Natural killer cell (primary cell): ENCODE measurements around the gene H2AZ2. TPM values are rescaled to one million over a fixed set of nuclear protein-coding genes. Genes with fewer than 3 reads are reported as not detected.
"Not testable (repeated sequence)": the region's sequence is repeated elsewhere in the genome, so short reads cannot be mapped to it uniquely, and the experiment has no call there.

Experiments used
- ATAC-seq, 3 donors: fragments of 150-1000 bp in 2 of 3; fragments of 200-7000 bp in 1 of 3; cut with Tn5 transposase; 1 replicate in 1 of 3; 2 replicates in 2 of 3; pipeline ENCODE4 v1.10.0; 2021; ENCODE audit warnings: mild to moderate bottlenecking in 2 of 3, moderate library complexity in 2 of 3
- DNase-seq, 2 donors: peaks; one replicate each; pipeline versions ENCODE4 v3.0.0 to v3.0.0-alpha.2; 2013 to 2021; ENCODE audit warnings: mixed read lengths in 1 of 2
- H3K27ac ChIP-seq: one replicate; pipeline ENCODE4 v1.5.1; 2013; ENCODE audit warnings: mild to moderate bottlenecking, low read length
- H3K27me3 ChIP-seq: one replicate; pipeline ENCODE4 v1.6.1; 2013; ENCODE audit warnings: low read length; ENCODE audit not compliant: control insufficient read depth, insufficient read depth
- H3K36me3 ChIP-seq: one replicate; pipeline ENCODE4 v1.6.1; 2013; ENCODE audit warnings: low read length; ENCODE audit not compliant: control insufficient read depth, insufficient read depth
- H3K4me1 ChIP-seq: one replicate; pipeline ENCODE4 v1.6.1; 2013; ENCODE audit warnings: low read length; ENCODE audit not compliant: control insufficient read depth, insufficient read depth
- H3K4me3 ChIP-seq: one replicate; pipeline ENCODE4 v1.5.1; 2013; ENCODE audit warnings: low read length
- H3K9me3 ChIP-seq: one replicate; pipeline ENCODE4 v1.6.1; 2013; ENCODE audit warnings: low read length; ENCODE audit not compliant: control insufficient read depth, insufficient read depth
- H3K27ac Mint-ChIP-seq, 2 donors: one replicate each; pipeline ENCODE4 v1.8.0; 2022; ENCODE audit warnings: mild to moderate bottlenecking in 2 of 2, mixed read lengths in 2 of 2, moderate library complexity in 1 of 2
- H3K27me3 Mint-ChIP-seq, 2 donors: one replicate each; pipeline ENCODE4 v1.8.0; 2022; ENCODE audit warnings: low read depth in 2 of 2, mixed read lengths in 2 of 2
- H3K36me3 Mint-ChIP-seq: one replicate; pipeline ENCODE4 v1.8.0; 2022; ENCODE audit warnings: mixed read lengths
- H3K4me1 Mint-ChIP-seq, 2 donors: one replicate each; pipeline ENCODE4 v1.8.0; 2022; ENCODE audit warnings: mixed read lengths in 2 of 2
- H3K4me3 Mint-ChIP-seq: one replicate; pipeline ENCODE4 v1.8.0; 2022; ENCODE audit warnings: mild to moderate bottlenecking, moderate library complexity, mixed read lengths
- H3K9me3 Mint-ChIP-seq, 2 donors: one replicate each; pipeline ENCODE4 v1.8.0; 2022; ENCODE audit warnings: mixed read lengths in 2 of 2
- WGBS: methylation state at CpG from one replicate; pipeline ENCODE4 v1.1.7; 2013; ENCODE audit warnings: missing lambda C conversion rate; ENCODE audit not compliant: insufficient coverage; 5-methylcytosine and 5-hydroxymethylcytosine counted together
- intact Hi-C: fragments of 100-400 bp; cut with micrococcal nuclease; formaldehyde crosslinking; loops from one replicate; pipeline ENCODE4 v1.14.2; 2022
- total RNA-seq, 4 donors: library from RNA; stranded (reverse); fragments of 120-200 nt in 1 of 4; gene quantifications; one replicate each; pipeline versions ENCODE4 v1.2.3 to v1.2.4, GENCODE V29; 2013 to 2022
- TF ChIP-seq, protein P1 (sequence below): fragments of 200-600 bp; IDR thresholded peaks from one replicate; pipeline ENCODE4 v1.8.0; 2022; ENCODE audit warnings: antibody characterized with exemption

Gene H2AZ2
- total RNA-seq, 3 donors from 2014 or later (not counting 1 experiment from before 2014, with no cell fraction given), result 178 to 196 (median 190) TPM

DNA sequence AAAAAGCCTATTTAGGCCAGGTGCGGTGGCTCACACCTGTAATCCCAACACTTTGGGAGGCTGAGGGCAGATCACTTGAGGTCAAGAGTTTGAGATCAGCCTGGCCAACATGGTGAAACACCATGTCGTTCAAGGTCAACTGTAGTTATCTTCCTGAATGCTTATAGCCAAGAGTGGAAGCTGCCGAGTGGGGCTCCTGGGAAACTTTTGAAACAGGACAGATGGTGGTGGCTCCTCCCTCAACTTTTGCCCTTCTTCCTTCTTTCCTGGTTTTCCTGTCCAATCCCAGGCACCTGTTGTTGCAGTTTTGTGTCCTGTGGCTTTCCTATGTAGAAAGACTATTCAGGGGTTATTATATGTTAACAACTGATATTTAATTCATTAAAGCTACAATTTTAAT is 60.1 kb downstream of the H2AZ2 start:
- Mint-ChIP-seq H3K36me3 (peaks cover 8% of the 10 kb centered on the region), H3K27me3 (no peaks in the 10 kb centered on the region)

DNA sequence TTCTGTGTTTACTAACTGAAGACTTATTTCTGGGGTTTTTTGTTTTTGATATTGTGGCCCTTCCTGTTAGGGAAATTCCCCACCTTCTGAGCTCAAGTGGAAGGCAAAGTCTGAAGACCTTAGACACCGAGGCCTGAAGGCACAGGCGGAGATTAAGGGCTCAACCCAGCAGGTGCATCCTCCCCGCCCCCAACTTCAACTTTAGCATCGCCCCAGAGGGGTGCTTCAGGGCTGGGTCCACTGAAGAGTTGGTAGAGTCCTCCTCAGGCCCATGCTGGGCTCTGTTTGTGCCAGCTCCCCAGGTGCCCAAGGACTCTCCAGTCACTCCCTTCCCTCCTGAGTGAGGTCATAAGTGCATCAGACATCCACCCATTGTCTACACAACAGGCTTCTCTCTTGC is 60.8 kb downstream of the H2AZ2 start:
- TF ChIP-seq, protein P1, sequence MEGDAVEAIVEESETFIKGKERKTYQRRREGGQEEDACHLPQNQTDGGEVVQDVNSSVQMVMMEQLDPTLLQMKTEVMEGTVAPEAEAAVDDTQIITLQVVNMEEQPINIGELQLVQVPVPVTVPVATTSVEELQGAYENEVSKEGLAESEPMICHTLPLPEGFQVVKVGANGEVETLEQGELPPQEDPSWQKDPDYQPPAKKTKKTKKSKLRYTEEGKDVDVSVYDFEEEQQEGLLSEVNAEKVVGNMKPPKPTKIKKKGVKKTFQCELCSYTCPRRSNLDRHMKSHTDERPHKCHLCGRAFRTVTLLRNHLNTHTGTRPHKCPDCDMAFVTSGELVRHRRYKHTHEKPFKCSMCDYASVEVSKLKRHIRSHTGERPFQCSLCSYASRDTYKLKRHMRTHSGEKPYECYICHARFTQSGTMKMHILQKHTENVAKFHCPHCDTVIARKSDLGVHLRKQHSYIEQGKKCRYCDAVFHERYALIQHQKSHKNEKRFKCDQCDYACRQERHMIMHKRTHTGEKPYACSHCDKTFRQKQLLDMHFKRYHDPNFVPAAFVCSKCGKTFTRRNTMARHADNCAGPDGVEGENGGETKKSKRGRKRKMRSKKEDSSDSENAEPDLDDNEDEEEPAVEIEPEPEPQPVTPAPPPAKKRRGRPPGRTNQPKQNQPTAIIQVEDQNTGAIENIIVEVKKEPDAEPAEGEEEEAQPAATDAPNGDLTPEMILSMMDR, result no peak
- ATAC-seq (peak in 2 of 3 donors; percentile 17 to 38), DNase-seq (no peak)
- no peaks in the 10 kb centered on the region for H3K27me3 ChIP-seq
- Mint-ChIP-seq H3K27me3 (no peaks in the 10 kb centered on the region), H3K4me1 (no peaks in the 10 kb centered on the region), H3K9me3 (peaks cover 4 to 5% of the 10 kb centered on the region in 2 donors), H3K36me3 (peaks cover 8% of the 10 kb centered on the region), H3K27ac (no peak overlapping the region), H3K4me3 (no peak overlapping the region)
- 59% methylated on average over 4 of the region's 4 CpGs for WGBS
- no peak overlapping the region for H3K27ac ChIP-seq
- H3K4me3 ChIP-seq, result no peak overlapping the region
- no peaks in the 10 kb centered on the region for H3K4me1 ChIP-seq
- no peaks in the 10 kb centered on the region for H3K36me3 ChIP-seq
- peaks cover 15% of the 10 kb centered on the region for H3K9me3 ChIP-seq
- intact Hi-C loops, result no loop called here

More for the DNA sequence above, 60.1 kb downstream of the H2AZ2 start:
- TF ChIP-seq, protein P1, result no peak
- DNase-seq (no peak), ATAC-seq (no peak)
- Histone ChIP-seq H3K4me1 (no peaks in the 10 kb centered on the region), H3K36me3 (no peaks in the 10 kb centered on the region), H3K9me3 (peaks cover 13% of the 10 kb centered on the region), H3K27ac (no peak overlapping the region), H3K27me3 (no peaks in the 10 kb centered on the region), H3K4me3 (no peak overlapping the region)
- intact Hi-C loops, result no loop called here
- H3K27ac Mint-ChIP-seq, result no peak overlapping the region
- H3K4me3 Mint-ChIP-seq, result no peak overlapping the region
- peaks cover 4 to 5% of the 10 kb centered on the region in 2 donors for H3K9me3 Mint-ChIP-seq
- 94% methylated on average over 3 of the region's 3 CpGs for WGBS
- no peaks in the 10 kb centered on the region for H3K4me1 Mint-ChIP-seq

DNA sequence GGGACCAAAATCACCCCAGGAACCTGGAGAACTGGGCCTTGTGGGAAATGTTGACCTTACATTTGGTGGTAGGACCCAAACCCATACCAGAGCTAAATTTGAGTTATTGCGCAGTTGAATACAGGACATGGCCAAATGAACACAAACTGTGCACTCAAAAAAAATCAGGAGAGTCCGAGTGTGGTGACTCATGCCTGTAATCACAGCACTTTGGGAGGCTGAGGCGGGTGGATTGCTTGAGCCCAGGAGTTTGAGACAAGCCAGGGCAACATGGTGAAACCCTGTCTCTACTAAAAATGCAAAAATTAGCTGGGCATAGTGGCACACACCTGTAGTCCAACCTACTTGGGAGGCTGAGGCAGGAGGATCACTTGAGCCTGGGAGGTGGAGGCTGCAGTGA is 62.7 kb downstream of the H2AZ2 start:
- H3K36me3 ChIP-seq, H3K27ac ChIP-seq, DNase-seq, ATAC-seq, intact Hi-C loops, H3K27me3 ChIP-seq, H3K4me3 ChIP-seq, H3K4me1 ChIP-seq, H3K9me3 Mint-ChIP-seq, H3K4me1 Mint-ChIP-seq, H3K27me3 Mint-ChIP-seq, H3K4me3 Mint-ChIP-seq, H3K27ac Mint-ChIP-seq, H3K36me3 Mint-ChIP-seq: not testable (repeated sequence)
- peaks cover 15% of the 10 kb centered on the region for H3K9me3 ChIP-seq
- 97% methylated on average over 3 of the region's 3 CpGs for WGBS

DNA sequence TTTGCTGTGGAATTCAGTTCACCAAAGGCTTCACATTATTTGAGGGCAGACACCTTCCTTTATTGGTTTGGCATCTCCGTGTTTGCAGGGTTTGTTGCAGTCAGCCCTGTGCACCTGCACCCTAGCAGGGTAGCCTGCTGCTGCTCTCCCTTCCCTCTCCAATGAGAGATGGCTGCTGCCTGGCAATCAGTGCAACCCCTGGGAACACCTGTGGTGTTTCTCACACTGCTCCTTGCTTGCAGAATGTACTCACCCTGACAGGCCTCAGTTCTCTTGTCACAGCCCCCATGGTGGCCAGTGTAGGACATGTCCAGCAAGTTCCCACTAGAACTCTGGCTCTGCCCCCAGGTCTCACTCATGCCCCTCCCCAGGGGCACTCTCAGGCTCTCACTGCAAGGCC is 63.5 kb downstream of the H2AZ2 start:
- Histone ChIP-seq H3K9me3 (peaks cover 15% of the 10 kb centered on the region), H3K27me3 (no peaks in the 10 kb centered on the region), H3K4me1 (no peaks in the 10 kb centered on the region), H3K27ac (no peak overlapping the region), H3K4me3 (no peak overlapping the region), H3K36me3 (no peaks in the 10 kb centered on the region)
- Mint-ChIP-seq H3K9me3 (peaks cover 4 to 5% of the 10 kb centered on the region in 2 donors), H3K4me3 (no peak overlapping the region), H3K27ac (no peak overlapping the region), H3K27me3 (no peaks in the 10 kb centered on the region), H3K36me3 (peaks cover 8% of the 10 kb centered on the region), H3K4me1 (no peaks in the 10 kb centered on the region)
- TF ChIP-seq, protein P1, result no peak
- DNase-seq (no peak), ATAC-seq (no peak)
- intact Hi-C loops, result no loop called here
- WGBS, result 68% methylated on average over 1 of the region's 1 CpG
